HG02884 (cell line): Measurements from ENCODE around the gene MICOS13.

Experiments
- ATAC-seq: cut with Tn5 transposase; IDR thresholded peaks from one replicate; pipeline ENCODE4 v1.9.1; 2021; ENCODE audit warnings: mild to moderate bottlenecking, moderate library complexity; ENCODE audit not compliant: unreplicated experiment

The MICOS13 gene

DNA sequence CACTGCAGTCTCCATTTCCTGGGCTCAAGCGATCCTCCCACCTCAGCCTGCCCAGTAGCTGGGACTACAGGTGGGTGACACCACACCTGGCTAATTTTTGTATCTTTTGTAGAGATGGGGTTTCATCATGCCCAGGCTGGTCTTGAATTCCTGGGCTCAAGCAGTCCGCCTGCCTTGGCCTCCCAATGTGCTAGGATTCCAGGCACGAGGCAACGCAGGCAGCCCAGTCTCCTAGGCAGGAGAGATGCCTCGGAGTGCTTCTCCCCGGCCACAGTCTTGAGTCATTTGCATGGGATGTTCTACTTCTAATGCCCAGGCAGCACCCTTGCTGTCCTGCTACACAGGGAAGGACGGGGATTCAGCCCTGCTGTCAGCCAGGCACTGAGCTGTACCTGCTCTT lies 8.7 kb downstream of the MICOS13 start:
- no peak for ATAC-seq

- ATAC-seq: no peak
Measured at GRCh38 chr19:5669212-5669611, 11.1 kb downstream of the MICOS13 start.

GRCh38 chr19:5667751-5668271 lies 12.5 kb downstream of the MICOS13 start:
- ATAC-seq: no peak

- no peak for ATAC-seq
Measured at GRCh38 chr19:5666921-5667610, 13.2 kb downstream of the MICOS13 start.

- ATAC-seq: no peak
Measured at GRCh38 chr19:5665781-5666513, 14.4 kb downstream of the MICOS13 start.

DNA sequence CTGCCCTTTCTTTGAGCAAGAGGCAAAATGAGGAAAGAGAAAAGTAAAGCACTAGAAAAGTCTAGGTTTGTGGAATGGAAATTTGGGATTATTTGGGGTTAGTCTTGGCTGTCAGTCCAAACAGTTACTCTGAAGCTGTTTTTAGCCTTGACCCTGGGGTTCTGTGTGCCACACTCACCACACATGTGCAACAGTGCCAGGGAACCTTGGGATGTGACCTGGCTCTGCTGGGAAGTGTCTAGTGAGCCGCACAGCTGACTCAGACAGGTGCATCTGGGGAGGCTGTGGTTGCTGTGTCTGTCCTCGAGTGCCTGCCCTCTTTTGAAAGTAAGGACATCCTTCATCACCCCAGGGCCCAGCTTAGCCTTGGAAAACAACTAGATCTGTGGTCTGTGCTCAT lies 15.8 kb downstream of the MICOS13 start:
- no peak for ATAC-seq

DNA sequence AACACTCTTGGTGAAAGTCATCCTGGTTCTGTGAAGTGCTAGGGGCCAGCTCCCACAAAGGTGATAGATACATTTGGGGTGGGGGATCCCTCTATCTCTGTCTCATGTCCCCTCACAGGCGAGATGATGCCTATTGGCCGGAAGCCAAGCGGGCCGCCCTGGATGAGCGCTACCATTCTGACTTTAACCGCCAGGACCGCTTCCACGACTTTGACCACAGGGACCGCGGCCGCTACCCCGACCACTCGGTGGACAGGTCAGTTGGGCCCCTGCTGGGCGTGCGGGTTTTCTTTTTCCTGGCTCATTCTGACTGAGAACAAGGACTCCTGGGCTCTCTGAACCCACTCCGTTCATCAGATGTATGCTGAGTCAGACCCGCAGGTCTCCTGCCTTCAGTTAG lies 16.4 kb downstream of the MICOS13 start:
- ATAC-seq: no peak

DNA sequence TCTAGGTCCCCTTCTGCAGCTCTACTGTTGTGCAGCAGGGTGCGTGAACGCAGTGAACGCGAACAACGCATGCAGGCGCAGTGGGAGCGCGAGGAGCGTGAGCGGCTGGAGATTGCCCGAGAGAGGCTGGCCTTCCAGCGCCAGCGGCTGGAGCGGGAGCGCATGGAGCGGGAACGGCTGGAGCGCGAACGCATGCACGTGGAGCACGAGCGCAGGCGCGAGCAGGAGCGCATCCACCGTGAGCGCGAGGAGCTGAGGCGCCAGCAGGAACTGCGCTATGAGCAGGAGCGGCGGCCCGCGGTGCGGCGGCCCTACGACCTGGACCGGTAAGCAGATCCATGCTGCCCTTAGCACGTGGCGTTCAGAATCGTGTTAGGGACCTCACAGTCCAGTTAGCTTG lies 18.8 kb downstream of the MICOS13 start:
- no peak for ATAC-seq

GRCh38 chr19:5655412-5655811 lies 24.9 kb downstream of the MICOS13 start:
- ATAC-seq: no peak

DNA sequence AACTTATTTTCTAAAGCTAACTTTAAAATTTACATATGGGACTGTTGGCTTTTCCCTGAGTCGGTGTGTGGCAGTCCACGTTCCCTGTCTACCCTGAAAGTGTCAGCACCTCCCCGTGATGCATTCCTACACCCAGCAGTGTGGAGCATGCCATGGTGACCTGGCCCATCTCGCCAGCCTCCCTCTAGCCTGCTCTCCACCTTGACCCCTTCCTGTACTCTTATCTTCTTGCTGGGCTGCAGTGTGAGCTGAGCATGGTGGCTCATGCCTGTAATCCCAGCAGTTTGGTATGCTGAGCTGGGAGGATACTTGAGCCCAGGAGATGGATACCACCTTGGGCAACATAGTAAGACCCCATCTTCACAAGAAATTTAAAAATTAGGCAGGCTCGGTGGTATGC lies 25.4 kb downstream of the MICOS13 start:
- no peak for ATAC-seq

DNA sequence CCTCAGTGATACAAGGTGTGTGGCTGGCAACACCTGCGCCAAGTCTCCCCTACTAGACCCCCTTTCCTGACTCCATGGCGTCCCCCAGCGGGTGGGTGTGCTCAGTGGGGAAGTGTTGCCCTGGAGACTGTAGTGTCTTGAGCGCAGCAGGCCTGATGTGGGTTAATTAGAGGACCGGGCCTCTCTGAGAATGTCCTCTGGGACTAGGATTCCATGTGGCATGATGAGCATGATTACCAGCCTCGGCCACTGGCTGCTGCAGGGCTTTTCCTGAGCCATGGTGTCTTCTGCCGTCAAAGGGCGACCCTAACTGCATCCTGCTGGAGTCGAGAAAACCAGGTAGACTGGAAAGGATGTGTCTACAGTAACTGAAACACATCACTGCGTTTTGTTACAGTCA lies 28.1 kb downstream of the MICOS13 start:
- no peak for ATAC-seq

GRCh38 chr19:5651361-5651760 lies 29.0 kb downstream of the MICOS13 start:
- ATAC-seq: no peak

- ATAC-seq: no peak
Measured at GRCh38 chr19:5648464-5648863, 31.9 kb downstream of the MICOS13 start.

GRCh38 chr19:5646703-5647102 lies 33.6 kb downstream of the MICOS13 start:
- ATAC-seq: no peak

- ATAC-seq: no peak
Measured at GRCh38 chr19:5645409-5645808, 34.9 kb downstream of the MICOS13 start.

DNA sequence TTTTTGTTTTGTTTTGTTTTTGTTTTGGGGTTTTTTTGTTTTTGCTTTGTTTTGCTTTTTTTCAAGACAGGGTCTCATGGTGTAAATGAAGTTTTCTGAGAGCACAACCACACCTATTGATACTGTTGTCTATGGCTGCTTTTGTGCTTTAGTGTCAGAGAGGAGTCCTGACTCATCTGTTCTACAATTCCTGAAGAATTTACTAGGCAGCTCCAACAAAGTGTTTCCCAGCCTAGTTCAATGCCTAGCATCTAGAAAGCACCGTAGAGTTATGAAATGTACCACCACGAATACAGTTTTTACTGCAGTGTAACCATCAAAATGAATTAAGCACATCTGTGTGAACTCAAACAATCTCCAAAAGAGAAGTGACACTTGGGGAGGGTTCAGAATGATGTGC lies 36.3 kb downstream of the MICOS13 start:
- ATAC-seq: no peak

DNA sequence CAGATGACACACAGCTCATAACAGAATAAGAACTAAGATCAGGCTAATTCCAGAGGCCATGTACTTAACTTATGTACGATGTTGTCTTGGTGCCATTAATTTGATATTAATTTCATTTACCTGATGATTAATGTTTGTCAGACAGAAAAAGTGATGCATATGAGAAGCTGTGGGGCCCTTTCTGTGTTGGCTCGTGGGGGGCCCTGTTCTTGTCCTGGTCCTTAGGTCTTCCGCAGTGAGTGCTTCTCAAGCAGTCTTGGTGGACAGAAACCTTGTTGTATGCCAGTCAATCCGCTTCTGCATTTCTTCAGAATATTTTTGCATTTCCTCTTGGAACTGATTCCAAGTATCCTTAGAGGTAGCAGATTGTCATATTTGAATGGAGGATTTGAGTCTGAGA lies 37.3 kb downstream of the MICOS13 start:
- ATAC-seq: no peak

- no peak for ATAC-seq
Measured at GRCh38 chr19:5642204-5642603, 38.1 kb downstream of the MICOS13 start.

GRCh38 chr19:5641171-5641570 lies 39.1 kb downstream of the MICOS13 start:
- ATAC-seq: no peak

DNA sequence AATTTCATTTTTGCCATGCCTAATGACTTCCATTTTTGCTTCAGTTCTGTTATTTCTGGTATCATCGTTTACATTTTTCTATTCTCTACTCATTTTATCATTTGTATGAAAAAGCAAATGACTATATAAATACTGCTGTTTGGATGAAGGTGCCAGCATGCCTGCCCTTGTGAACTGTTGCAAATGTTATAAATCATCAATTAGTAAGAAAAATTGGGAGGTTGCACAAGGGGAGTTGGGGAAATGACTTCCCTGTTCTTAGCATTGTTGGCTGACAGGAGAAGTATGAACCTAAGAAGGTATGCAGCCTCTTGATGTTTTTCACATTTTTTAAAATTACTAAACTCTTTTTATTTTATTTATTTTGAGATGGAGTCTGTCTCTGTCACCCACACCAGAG lies 42.3 kb downstream of the MICOS13 start:
- no peak for ATAC-seq

DNA sequence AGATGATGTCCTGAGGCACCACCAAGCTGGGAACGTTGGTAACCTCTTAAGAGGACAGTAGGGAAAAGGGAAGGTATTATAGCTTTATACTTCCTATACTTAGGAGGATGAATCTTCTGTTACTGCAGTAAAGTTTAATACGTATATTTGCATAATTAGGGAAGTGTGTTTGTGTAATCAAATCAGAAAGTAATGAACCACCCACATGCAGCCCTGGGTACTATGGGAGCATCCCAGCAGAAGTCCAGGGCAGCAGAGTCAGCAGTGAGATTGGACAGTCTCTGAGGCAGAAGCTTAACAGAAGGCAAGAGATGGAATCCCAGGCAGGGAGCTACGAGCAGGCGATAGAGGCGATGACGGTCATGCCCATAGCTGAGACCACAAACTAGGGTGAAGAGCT lies 44.9 kb downstream of the MICOS13 start:
- no peak for ATAC-seq

DNA sequence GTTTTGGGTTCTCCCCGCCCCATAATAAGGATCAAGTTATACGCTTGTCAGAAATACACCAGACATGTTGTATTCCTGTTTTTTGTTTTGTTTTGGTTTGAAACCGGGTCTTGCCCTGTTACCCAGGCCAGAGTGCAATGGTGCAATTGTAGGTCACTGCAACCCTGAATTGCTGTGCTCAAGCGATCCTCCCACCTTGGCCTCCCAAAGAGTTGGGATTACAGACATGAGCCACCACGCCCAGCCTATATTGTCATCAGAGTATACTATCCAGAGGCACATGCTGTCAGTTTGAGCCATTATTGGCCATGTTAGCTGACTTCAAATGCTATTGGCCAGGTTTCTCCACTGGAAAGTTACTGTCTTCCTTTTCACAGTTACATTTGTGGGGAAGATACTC lies 47.7 kb downstream of the MICOS13 start:
- no peak for ATAC-seq

- ATAC-seq: no peak
Measured at GRCh38 chr19:5632241-5632612, 48.1 kb downstream of the MICOS13 start.
